PC-9 (cell line): Measurements from ENCODE around the gene TEX29.

Source experiments
- EZH2 ChIP-seq: fragments of 200-600 bp; sonication (generic); IDR thresholded peaks from 2 replicates; pipeline ENCODE4 v1.8.0; 2017; ENCODE audit warnings: antibody characterized with exemption, low read depth
- TF ChIP-seq, protein P1 (sequence below): fragments of 200-600 bp; sonication (generic); conservative IDR thresholded peaks from 2 replicates; pipeline ENCODE4 v1.6.1; 2017; ENCODE audit warnings: mixed run types, antibody characterized with exemption, mild to moderate bottlenecking, moderate library complexity

DNA sequence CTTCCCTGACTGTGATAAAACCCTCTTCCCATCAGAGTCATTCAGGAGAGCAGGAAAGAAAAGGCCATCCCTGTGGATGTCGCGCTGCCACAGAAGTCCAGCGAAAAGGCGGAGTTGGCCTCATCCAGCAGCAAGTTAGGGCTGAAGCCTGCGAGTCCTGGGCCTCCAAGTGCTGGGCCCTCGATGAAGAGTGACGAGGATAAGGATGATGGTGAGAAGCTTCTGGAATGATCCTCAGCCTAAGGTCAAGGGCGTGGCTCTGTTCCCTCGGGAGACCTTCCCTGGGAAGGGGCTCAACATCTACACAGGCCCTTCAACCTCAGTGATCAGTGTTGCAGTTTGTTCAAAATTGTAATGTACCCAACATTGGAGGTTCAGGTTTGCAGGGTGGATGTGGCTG is 22.3 kb downstream of the TEX29 start:
- TF ChIP-seq, protein P1, sequence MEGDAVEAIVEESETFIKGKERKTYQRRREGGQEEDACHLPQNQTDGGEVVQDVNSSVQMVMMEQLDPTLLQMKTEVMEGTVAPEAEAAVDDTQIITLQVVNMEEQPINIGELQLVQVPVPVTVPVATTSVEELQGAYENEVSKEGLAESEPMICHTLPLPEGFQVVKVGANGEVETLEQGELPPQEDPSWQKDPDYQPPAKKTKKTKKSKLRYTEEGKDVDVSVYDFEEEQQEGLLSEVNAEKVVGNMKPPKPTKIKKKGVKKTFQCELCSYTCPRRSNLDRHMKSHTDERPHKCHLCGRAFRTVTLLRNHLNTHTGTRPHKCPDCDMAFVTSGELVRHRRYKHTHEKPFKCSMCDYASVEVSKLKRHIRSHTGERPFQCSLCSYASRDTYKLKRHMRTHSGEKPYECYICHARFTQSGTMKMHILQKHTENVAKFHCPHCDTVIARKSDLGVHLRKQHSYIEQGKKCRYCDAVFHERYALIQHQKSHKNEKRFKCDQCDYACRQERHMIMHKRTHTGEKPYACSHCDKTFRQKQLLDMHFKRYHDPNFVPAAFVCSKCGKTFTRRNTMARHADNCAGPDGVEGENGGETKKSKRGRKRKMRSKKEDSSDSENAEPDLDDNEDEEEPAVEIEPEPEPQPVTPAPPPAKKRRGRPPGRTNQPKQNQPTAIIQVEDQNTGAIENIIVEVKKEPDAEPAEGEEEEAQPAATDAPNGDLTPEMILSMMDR = no peak
- TF ChIP-seq EZH2 = no peak
